Upper lobe of right lung (tissue), 1 donor: Measurements from ENCODE around the gene ATP6V0C. TPM values are rescaled to one million over a fixed set of nuclear protein-coding genes. Genes with fewer than 3 reads are reported as not detected.
A peak's percentile ranks its signal among the peaks of the same experiment; 100 is the strongest.
"Not testable (repeated sequence)": the region's sequence is repeated elsewhere in the genome, so short reads cannot be mapped to it uniquely, and the experiment has no call there.

Experiments
- ATAC-seq: fragments of 200-7000 bp; cut with Tn5 transposase; one replicate; pipeline ENCODE4 v1.9.1; 2020; ENCODE audit warnings: mild to moderate bottlenecking, moderate library complexity
- DNase-seq: peaks from one replicate; pipeline ENCODE4 v3.0.0-alpha.2; 2020
- H3K27ac ChIP-seq: fragments of 200-600 bp; one replicate; pipeline ENCODE4 v1.8.0; 2022
- H3K27me3 ChIP-seq: fragments of 200-600 bp; one replicate; pipeline ENCODE4 v1.8.0; 2022; ENCODE audit warnings: mild to moderate bottlenecking
- H3K36me3 ChIP-seq: fragments of 200-600 bp; one replicate; pipeline ENCODE4 v1.8.0; 2022
- H3K4me1 ChIP-seq: fragments of 200-600 bp; one replicate; pipeline ENCODE4 v1.8.0; 2022
- H3K4me3 ChIP-seq: fragments of 200-600 bp; one replicate; pipeline ENCODE4 v1.8.0; 2022; ENCODE audit warnings: mild to moderate bottlenecking
- H3K9me3 ChIP-seq: fragments of 200-600 bp; one replicate; pipeline ENCODE4 v1.8.0; 2022
- CTCF ChIP-seq: fragments of 200-600 bp; IDR thresholded peaks from one replicate; pipeline ENCODE4 v1.8.0; 2022; ENCODE audit warnings: antibody characterized with exemption
- intact Hi-C: fragments of 100-400 bp; cut with DNase I; formaldehyde crosslinking; loops from one replicate; pipeline ENCODE4 v1.11.0; 2022
- microRNA-seq: library from miRNA; unstranded; fragments of <30 nt; microRNA quantifications from one replicate; pipeline ENCODE4 v1.2.0, GENCODE V29; 2020; ENCODE audit warnings: borderline microRNAs expressed
- total RNA-seq: library from RNA; stranded (reverse); fragmentation: NEBNext Ultra II Directional; extraction: Animal tissue kit (Norgen Biotek cat#: 25700); gene quantifications from one replicate; pipeline ENCODE4 v1.2.1, GENCODE V29; 2021
- donor health status: DM: no; HTN: yes; CAD: no; lungs with severe emphysema.

ATP6V0C gene
- total RNA-seq, 1 donor from 2014 or later, result 298 TPM

DNA sequence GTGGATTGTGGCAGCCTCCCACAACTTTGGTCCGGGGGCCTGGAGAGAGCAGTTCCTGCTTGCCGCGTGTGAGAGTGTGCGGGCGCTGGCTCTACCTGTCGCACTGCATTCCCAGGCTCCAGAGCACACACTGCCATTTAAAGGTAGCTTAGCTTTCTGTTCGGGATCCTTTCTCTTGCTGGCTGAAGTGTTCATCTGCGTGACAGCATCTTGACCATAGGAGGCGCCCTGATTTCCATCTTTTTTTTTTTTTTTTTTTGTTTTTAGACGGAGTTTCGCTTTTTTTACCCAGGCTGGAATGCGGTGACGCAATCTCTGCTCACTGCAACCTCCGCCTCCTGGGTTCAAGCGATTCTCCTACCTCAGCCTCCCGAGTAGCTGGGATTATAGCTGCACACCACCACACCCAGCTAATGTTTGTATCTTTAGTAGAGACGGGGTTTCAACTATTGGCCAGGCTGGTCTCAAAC lies 37.7 kb downstream of the ATP6V0C start:
- DNase-seq (peak; percentile 65), ATAC-seq (peak; percentile 51)
- peak overlapping the region; percentile 2 for H3K4me3 ChIP-seq
- H3K27me3 ChIP-seq, H3K36me3 ChIP-seq, H3K9me3 ChIP-seq, H3K4me1 ChIP-seq, intact Hi-C loops: not testable (repeated sequence)
- peak; percentile 12 for TF ChIP-seq CTCF
- H3K27ac ChIP-seq, result peak overlapping the region; percentile 49

- intact Hi-C loops, H3K36me3 ChIP-seq, H3K9me3 ChIP-seq, H3K4me1 ChIP-seq, DNase-seq, H3K4me3 ChIP-seq, H3K27ac ChIP-seq, H3K27me3 ChIP-seq: not testable (repeated sequence)
- peak; percentile 46 for ATAC-seq
Observed at GRCh38 chr16:2554709-2555425, 41.1 kb downstream of the ATP6V0C start.

- DNase-seq, H3K4me1 ChIP-seq, H3K4me3 ChIP-seq, H3K9me3 ChIP-seq, H3K27ac ChIP-seq, H3K36me3 ChIP-seq, H3K27me3 ChIP-seq, ATAC-seq, intact Hi-C loops: not testable (repeated sequence)
Observed at GRCh38 chr16:2557150-2557549, 43.4 kb downstream of the ATP6V0C start.

GRCh38 chr16:2560131-2560797 lies 46.5 kb downstream of the ATP6V0C start:
- H3K9me3 ChIP-seq, intact Hi-C loops, H3K4me3 ChIP-seq, H3K4me1 ChIP-seq, DNase-seq, H3K27ac ChIP-seq, H3K36me3 ChIP-seq, H3K27me3 ChIP-seq: not testable (repeated sequence)
- ATAC-seq, result peak; percentile 77

GRCh38 chr16:2560798-2561133 lies 47.0 kb downstream of the ATP6V0C start:
- H3K9me3 ChIP-seq, H3K4me3 ChIP-seq, H3K36me3 ChIP-seq, intact Hi-C loops, H3K27me3 ChIP-seq, H3K4me1 ChIP-seq, H3K27ac ChIP-seq: not testable (repeated sequence)
- TF ChIP-seq CTCF, result peak; percentile 43
- peak; percentile 88 for DNase-seq
- ATAC-seq, result peak; percentile 93

GRCh38 chr16:2567506-2567905 lies 53.8 kb downstream of the ATP6V0C start:
- intact Hi-C loops, ATAC-seq, H3K27ac ChIP-seq, DNase-seq, H3K36me3 ChIP-seq, H3K9me3 ChIP-seq, H3K4me1 ChIP-seq, H3K4me3 ChIP-seq, H3K27me3 ChIP-seq: not testable (repeated sequence)

GRCh38 chr16:2568573-2568972 lies 54.8 kb downstream of the ATP6V0C start:
- H3K27me3 ChIP-seq, H3K36me3 ChIP-seq, H3K9me3 ChIP-seq, H3K4me3 ChIP-seq, DNase-seq, intact Hi-C loops, H3K4me1 ChIP-seq, H3K27ac ChIP-seq: not testable (repeated sequence)
- peak; percentile 83 for ATAC-seq

Small RNAs within 50 kb of the gene (microRNA-seq; reads per million reads assigned to microRNA genes)
- gene MIR3178, result not detected
- not detected for gene MIR6768

Other genes with a start within 250 kb of the ATP6V0C start
- gene RNPS1, start 245.8 kb upstream of the ATP6V0C start, total RNA-seq, result 116 TPM
- 598 TPM for gene ABCA3, start 173.2 kb upstream of the ATP6V0C start, total RNA-seq
- 3.6 TPM for gene CCNF, start 84.5 kb upstream of the ATP6V0C start, total RNA-seq
- gene TEDC2, start 53.8 kb upstream of the ATP6V0C start, total RNA-seq, result not detected
- gene NTN3, start 42.7 kb upstream of the ATP6V0C start, total RNA-seq, result not detected
- gene TBC1D24, start 38.8 kb upstream of the ATP6V0C start, total RNA-seq, result 43.7 TPM
- gene AMDHD2, start 6.4 kb downstream of the ATP6V0C start, total RNA-seq, result 61.7 TPM
- 1.4 TPM for gene CEMP1, start 17.5 kb downstream of the ATP6V0C start, total RNA-seq
- gene PDPK1, start 24.1 kb downstream of the ATP6V0C start, total RNA-seq, result 90.9 TPM
- gene KCTD5, start 168.6 kb downstream of the ATP6V0C start, total RNA-seq, result 23.8 TPM
- 0.81 TPM for gene PRSS27, start 206.3 kb downstream of the ATP6V0C start, total RNA-seq
- 660 TPM for gene SRRM2, start 238.7 kb downstream of the ATP6V0C start, total RNA-seq